HepG2 (cell line): Measurements from ENCODE around the gene TOMM40L. TPM values are rescaled to one million over a fixed set of nuclear protein-coding genes. Genes with fewer than 3 reads are reported as not detected.

Experiments used
- ATAC-seq: fragments of 200-7000 bp; cut with Tn5 transposase; 3 replicates; pipeline ENCODE4 v1.9.1; 2020; ENCODE audit warnings: mild to moderate bottlenecking, moderate library complexity
- BruUV-seq: library from RNA; stranded (reverse); fragments of 400-500 nt; replicated peaks from 2 replicates; lab custom pipeline; 2021; lab: Mats Ljungman, UMichigan
- CTCF ChIA-PET: fragments of 300-600 bp; formaldehyde crosslinking; extraction: SDS; loops from one replicate; lab custom pipeline; 2021; ENCODE audit warnings: low total read pairs, inconsistent platforms, low intra/inter-chr PET ratio; lab: Yijun Ruan, JAX
- POLR2A ChIA-PET: fragments of 350-600 bp; sonication (Branson Sonifier 250); formaldehyde crosslinking; loops from one replicate; lab custom pipeline; 2020; ENCODE audit warnings: antibody characterized with exemption, inconsistent platforms; lab: Yijun Ruan, JAX
- DNase-seq: peaks from one replicate; pipeline ENCODE4 v3.0.0-alpha.2; 2015; ENCODE audit warnings: low spot score
- FAIRE-seq: peaks from 3 replicates; lab custom pipeline; 2011; peaks lifted over from hg19 to GRCh38; lab: Jason Lieb, UNC
- H2AFZ ChIP-seq: one replicate; pipeline ENCODE4 v1.6.1; 2011; ENCODE audit warnings: low read length, inconsistent platforms
- H3K27ac ChIP-seq: fragments of 300-600 bp; 3 replicates; pipeline ENCODE4 v1.8.0; 2011; ENCODE audit warnings: mixed run types, mild to moderate bottlenecking, mixed read lengths, low read length, inconsistent platforms; ENCODE audit not compliant: insufficient read depth; ENCODE audit errors: extremely low read length
- H3K27me3 ChIP-seq, 2 experiments: fragments of 200-600 bp in 1 of 2; 2 replicates in 1 of 2; 3 replicates in 1 of 2; pipeline versions ENCODE4 v1.6.0 to v1.8.0; 2011; ENCODE audit warnings: low read length in 2 of 2, mild to moderate bottlenecking in 2 of 2, moderate library complexity in 2 of 2, inconsistent platforms in 1 of 2; ENCODE audit not compliant: insufficient read depth in 2 of 2, control insufficient read depth in 1 of 2
- H3K36me3 ChIP-seq, 2 experiments: fragments of 200-600 bp in 1 of 2; replicated peaks in 1 of 2; 2 replicates in 1 of 2; 3 replicates in 1 of 2; pipeline versions ENCODE4 v1.5.1 to v1.8.0; 2011; ENCODE audit warnings: low read length in 2 of 2, inconsistent platforms in 1 of 2; ENCODE audit not compliant: insufficient read depth in 2 of 2, control insufficient read depth in 1 of 2
- H3K4me1 ChIP-seq: 2 replicates; pipeline ENCODE4 v1.5.1; 2012; ENCODE audit warnings: low read length, inconsistent platforms; ENCODE audit not compliant: insufficient read depth
- H3K4me2 ChIP-seq: 2 replicates; pipeline ENCODE4 v1.6.0; 2011; ENCODE audit warnings: low read depth, low read length, inconsistent platforms
- H3K4me3 ChIP-seq, 3 experiments: fragments of 200-600 bp in 1 of 3; sonication (generic), shearing (Covaris generic) in 1 of 3; replicated peaks in 1 of 3; 2 replicates each; pipeline ENCODE4 v1.5.1; 2011 to 2016; ENCODE audit warnings: low read length in 3 of 3, inconsistent platforms in 2 of 3, low read depth in 2 of 3, mild to moderate bottlenecking in 2 of 3, control low read depth in 1 of 3, mixed read lengths in 1 of 3; ENCODE audit not compliant: insufficient read depth in 1 of 3
- H3K79me2 ChIP-seq: one replicate; pipeline ENCODE4 v1.6.1; 2011; ENCODE audit warnings: low read length, inconsistent platforms; ENCODE audit not compliant: insufficient read depth
- H3K9ac ChIP-seq: 2 replicates; pipeline ENCODE4 v1.6.0; 2011; ENCODE audit warnings: mild to moderate bottlenecking, low read depth, low read length, inconsistent platforms; ENCODE audit not compliant: insufficient read depth
- H3K9me3 ChIP-seq: 2 replicates; pipeline ENCODE4 v1.5.1; 2012; ENCODE audit warnings: mild to moderate bottlenecking, low read length
- H4K20me1 ChIP-seq: 2 replicates; pipeline ENCODE4 v1.6.0; 2011; ENCODE audit warnings: inconsistent platforms, mild to moderate bottlenecking, low read length, moderate library complexity; ENCODE audit not compliant: insufficient read depth
- DR1 ChIP-seq: sonication (generic); formaldehyde crosslinking; IDR thresholded peaks from 2 replicates; pipeline ENCODE4 v1.8.0; 2021; ENCODE audit warnings: mild to moderate bottlenecking, missing genetic modification reagents, inconsistent platforms
- NAIF1 ChIP-seq: sonication (generic); formaldehyde crosslinking; IDR thresholded peaks from 2 replicates; pipeline ENCODE4 v1.5.0; 2020; ENCODE audit warnings: mild to moderate bottlenecking, missing genetic modification reagents, borderline replicate concordance
- RFX5 ChIP-seq: IDR thresholded peaks from 2 replicates; pipeline ENCODE4 v1.6.1; 2011; ENCODE audit warnings: low read depth, low read length, improper control_type of control experiment
- YEATS4 ChIP-seq: sonication (generic); formaldehyde crosslinking; IDR thresholded peaks from 2 replicates; pipeline ENCODE4 v1.4.0; 2020; ENCODE audit warnings: missing genetic modification reagents, borderline replicate concordance
- ZZZ3 ChIP-seq: sonication (generic); formaldehyde crosslinking; IDR thresholded peaks from 2 replicates; pipeline ENCODE4 v1.4.0; 2020; ENCODE audit warnings: missing genetic modification reagents, mild to moderate bottlenecking, borderline replicate concordance
- WGBS: methylation state at CpG from one replicate; pipeline ENCODE4 v1.1.6; 2017; ENCODE audit warnings: low lambda C conversion rate; 5-methylcytosine and 5-hydroxymethylcytosine counted together
- in situ Hi-C: cut with HindIII; loops from 2 replicates; pipeline ENCODE4 v1.10.0; 2017; ENCODE audit warnings: low pct_unique_long_range_greater_than_20kb; ENCODE audit not compliant: extremely low pct_ligation_motif_present
- intact Hi-C: fragments of 100-400 bp; cut with micrococcal nuclease; formaldehyde crosslinking; loops from one replicate; pipeline ENCODE4 v1.10.0; 2022; ENCODE audit not compliant: unreplicated experiment
- polyA plus RNA-seq, 8 experiments: library from polyadenylated mRNA; depleted of rRNA in 3 of 8; stranded (reverse) in 7 of 8; unstranded in 1 of 8; fragments of >200 nt; fragmentation: Illumina TruSeq in 4 of 8; extraction: Trizol in 4 of 8; gene quantifications; 2 replicates each; pipeline versions ENCODE4 v1.2.1 to v1.2.3, GENCODE V29; 2011 to 2016; ENCODE audit warnings: low read depth in 4 of 8, missing spikeins in 1 of 8, mixed read lengths in 1 of 8; ENCODE audit not compliant: insufficient read depth in 1 of 8
- total RNA-seq, 5 experiments: library from RNA; depleted of rRNA; stranded (reverse); fragments of >200 nt; fragmentation: Illumina TruSeq; extraction: Trizol; gene quantifications; 2 replicates each; pipeline ENCODE4 v1.2.3, GENCODE V29; 2016; ENCODE audit warnings: low read depth in 1 of 5
- TF ChIP-seq, protein P1 (sequence below): sonication (generic); formaldehyde crosslinking; IDR thresholded peaks from 2 replicates; pipeline ENCODE4 v1.4.0; 2020; ENCODE audit warnings: missing genetic modification reagents
- TF ChIP-seq, protein P2 (sequence below): sonication (generic); formaldehyde crosslinking; IDR thresholded peaks from 2 replicates; pipeline ENCODE4 v1.5.0; 2020; ENCODE audit warnings: mild to moderate bottlenecking, missing genetic modification reagents
- TF ChIP-seq, protein P3 (sequence below): sonication (generic); formaldehyde crosslinking; IDR thresholded peaks from 2 replicates; pipeline ENCODE4 v1.4.0; 2020; ENCODE audit warnings: mild to moderate bottlenecking, missing genetic modification reagents
- TF ChIP-seq, protein P4 (sequence below): sonication (generic); formaldehyde crosslinking; IDR thresholded peaks from 2 replicates; pipeline ENCODE4 v1.5.1; 2020; ENCODE audit warnings: mild to moderate bottlenecking, missing genetic modification reagents, moderate library complexity

TOMM40L gene
- total and polyA plus RNA-seq, 2 of the 13 experiments (the other 11 are each of a cell fraction or from before 2014, with no cell fraction given), result 14.1 to 26.2 TPM

DNA sequence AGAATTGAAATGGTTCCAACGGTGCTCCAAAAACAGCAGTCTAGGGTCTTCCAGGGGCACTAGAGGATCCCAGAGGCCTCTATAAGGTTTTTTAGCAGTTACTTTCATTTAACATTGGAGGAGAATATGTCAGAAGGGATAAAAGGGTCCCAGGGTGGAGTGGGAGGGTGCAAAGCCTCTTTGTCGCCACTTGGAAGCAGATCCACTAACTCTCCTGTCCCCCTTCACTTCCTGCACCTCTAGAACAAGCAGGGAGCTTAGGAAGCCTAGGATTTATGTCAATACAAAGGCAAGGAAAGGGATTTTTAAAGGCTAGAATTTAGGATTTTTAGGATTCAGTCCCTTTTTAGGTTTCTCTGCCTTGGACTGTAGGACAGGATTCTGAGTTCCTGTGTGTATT, 41.0 kb downstream of the TOMM40L start:
- FAIRE-seq (no peak), ATAC-seq (no peak), DNase-seq (no peak)
- Histone ChIP-seq H3K27ac (no peak overlapping the region), H3K9ac (no peak overlapping the region), H3K4me2 (no peak overlapping the region), H3K4me3 (no peak overlapping the region), H3K27me3 (no peaks in the 10 kb centered on the region; a peak in 1 of 5 replicates), H2AFZ (no peak overlapping the region), H3K4me1 (peaks cover under 1% of the 10 kb centered on the region; the same call in 1 of the 2 replicates), H3K9me3 (no peaks in the 10 kb centered on the region), H4K20me1 (no peaks in the 10 kb centered on the region), H3K36me3 (no peaks in the 10 kb centered on the region), H3K79me2 (no peaks in the 10 kb centered on the region)
- CTCF ChIA-PET, result no interaction called here
- in situ Hi-C loops (no loop called here), intact Hi-C loops (no loop called here)
- 72% methylated on average over 2 of the region's 2 CpGs for WGBS
- POLR2A ChIA-PET, result interaction anchor here (1.4 kb wide), 1 partner anchor 28 kb away, joined by 3 read pairs; no protein-coding TSS in a partner anchor
- no TSS peak for BruUV-seq
- TF ChIP-seq, protein P1, sequence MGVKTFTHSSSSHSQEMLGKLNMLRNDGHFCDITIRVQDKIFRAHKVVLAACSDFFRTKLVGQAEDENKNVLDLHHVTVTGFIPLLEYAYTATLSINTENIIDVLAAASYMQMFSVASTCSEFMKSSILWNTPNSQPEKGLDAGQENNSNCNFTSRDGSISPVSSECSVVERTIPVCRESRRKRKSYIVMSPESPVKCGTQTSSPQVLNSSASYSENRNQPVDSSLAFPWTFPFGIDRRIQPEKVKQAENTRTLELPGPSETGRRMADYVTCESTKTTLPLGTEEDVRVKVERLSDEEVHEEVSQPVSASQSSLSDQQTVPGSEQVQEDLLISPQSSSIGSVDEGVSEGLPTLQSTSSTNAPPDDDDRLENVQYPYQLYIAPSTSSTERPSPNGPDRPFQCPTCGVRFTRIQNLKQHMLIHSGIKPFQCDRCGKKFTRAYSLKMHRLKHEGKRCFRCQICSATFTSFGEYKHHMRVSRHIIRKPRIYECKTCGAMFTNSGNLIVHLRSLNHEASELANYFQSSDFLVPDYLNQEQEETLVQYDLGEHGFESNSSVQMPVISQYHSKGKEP (CRISPR knock-in tag), result no peak
- TF ChIP-seq, protein P2, sequence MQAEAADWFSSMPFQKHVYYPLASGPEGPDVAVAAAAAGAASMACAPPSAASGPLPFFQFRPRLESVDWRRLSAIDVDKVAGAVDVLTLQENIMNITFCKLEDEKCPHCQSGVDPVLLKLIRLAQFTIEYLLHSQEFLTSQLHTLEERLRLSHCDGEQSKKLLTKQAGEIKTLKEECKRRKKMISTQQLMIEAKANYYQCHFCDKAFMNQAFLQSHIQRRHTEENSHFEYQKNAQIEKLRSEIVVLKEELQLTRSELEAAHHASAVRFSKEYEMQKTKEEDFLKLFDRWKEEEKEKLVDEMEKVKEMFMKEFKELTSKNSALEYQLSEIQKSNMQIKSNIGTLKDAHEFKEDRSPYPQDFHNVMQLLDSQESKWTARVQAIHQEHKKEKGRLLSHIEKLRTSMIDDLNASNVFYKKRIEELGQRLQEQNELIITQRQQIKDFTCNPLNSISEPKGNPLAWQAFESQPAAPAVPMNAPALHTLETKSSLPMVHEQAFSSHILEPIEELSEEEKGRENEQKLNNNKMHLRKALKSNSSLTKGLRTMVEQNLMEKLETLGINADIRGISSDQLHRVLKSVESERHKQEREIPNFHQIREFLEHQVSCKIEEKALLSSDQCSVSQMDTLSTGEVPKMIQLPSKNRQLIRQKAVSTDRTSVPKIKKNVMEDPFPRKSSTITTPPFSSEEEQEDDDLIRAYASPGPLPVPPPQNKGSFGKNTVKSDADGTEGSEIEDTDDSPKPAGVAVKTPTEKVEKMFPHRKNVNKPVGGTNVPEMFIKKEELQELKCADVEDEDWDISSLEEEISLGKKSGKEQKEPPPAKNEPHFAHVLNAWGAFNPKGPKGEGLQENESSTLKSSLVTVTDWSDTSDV (CRISPR knock-in tag), result no peak
- no peak for TF ChIP-seq ZZZ3 (CRISPR knock-in tag)
- TF ChIP-seq, protein P3, sequence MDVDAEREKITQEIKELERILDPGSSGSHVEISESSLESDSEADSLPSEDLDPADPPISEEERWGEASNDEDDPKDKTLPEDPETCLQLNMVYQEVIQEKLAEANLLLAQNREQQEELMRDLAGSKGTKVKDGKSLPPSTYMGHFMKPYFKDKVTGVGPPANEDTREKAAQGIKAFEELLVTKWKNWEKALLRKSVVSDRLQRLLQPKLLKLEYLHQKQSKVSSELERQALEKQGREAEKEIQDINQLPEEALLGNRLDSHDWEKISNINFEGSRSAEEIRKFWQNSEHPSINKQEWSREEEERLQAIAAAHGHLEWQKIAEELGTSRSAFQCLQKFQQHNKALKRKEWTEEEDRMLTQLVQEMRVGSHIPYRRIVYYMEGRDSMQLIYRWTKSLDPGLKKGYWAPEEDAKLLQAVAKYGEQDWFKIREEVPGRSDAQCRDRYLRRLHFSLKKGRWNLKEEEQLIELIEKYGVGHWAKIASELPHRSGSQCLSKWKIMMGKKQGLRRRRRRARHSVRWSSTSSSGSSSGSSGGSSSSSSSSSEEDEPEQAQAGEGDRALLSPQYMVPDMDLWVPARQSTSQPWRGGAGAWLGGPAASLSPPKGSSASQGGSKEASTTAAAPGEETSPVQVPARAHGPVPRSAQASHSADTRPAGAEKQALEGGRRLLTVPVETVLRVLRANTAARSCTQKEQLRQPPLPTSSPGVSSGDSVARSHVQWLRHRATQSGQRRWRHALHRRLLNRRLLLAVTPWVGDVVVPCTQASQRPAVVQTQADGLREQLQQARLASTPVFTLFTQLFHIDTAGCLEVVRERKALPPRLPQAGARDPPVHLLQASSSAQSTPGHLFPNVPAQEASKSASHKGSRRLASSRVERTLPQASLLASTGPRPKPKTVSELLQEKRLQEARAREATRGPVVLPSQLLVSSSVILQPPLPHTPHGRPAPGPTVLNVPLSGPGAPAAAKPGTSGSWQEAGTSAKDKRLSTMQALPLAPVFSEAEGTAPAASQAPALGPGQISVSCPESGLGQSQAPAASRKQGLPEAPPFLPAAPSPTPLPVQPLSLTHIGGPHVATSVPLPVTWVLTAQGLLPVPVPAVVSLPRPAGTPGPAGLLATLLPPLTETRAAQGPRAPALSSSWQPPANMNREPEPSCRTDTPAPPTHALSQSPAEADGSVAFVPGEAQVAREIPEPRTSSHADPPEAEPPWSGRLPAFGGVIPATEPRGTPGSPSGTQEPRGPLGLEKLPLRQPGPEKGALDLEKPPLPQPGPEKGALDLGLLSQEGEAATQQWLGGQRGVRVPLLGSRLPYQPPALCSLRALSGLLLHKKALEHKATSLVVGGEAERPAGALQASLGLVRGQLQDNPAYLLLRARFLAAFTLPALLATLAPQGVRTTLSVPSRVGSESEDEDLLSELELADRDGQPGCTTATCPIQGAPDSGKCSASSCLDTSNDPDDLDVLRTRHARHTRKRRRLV (CRISPR knock-in tag), result no peak
- TF ChIP-seq YEATS4, result no peak
- no peak for TF ChIP-seq RFX5
- TF ChIP-seq NAIF1 (CRISPR knock-in tag), result no peak
- TF ChIP-seq DR1 (CRISPR knock-in tag), result no peak
- TF ChIP-seq, protein P4, sequence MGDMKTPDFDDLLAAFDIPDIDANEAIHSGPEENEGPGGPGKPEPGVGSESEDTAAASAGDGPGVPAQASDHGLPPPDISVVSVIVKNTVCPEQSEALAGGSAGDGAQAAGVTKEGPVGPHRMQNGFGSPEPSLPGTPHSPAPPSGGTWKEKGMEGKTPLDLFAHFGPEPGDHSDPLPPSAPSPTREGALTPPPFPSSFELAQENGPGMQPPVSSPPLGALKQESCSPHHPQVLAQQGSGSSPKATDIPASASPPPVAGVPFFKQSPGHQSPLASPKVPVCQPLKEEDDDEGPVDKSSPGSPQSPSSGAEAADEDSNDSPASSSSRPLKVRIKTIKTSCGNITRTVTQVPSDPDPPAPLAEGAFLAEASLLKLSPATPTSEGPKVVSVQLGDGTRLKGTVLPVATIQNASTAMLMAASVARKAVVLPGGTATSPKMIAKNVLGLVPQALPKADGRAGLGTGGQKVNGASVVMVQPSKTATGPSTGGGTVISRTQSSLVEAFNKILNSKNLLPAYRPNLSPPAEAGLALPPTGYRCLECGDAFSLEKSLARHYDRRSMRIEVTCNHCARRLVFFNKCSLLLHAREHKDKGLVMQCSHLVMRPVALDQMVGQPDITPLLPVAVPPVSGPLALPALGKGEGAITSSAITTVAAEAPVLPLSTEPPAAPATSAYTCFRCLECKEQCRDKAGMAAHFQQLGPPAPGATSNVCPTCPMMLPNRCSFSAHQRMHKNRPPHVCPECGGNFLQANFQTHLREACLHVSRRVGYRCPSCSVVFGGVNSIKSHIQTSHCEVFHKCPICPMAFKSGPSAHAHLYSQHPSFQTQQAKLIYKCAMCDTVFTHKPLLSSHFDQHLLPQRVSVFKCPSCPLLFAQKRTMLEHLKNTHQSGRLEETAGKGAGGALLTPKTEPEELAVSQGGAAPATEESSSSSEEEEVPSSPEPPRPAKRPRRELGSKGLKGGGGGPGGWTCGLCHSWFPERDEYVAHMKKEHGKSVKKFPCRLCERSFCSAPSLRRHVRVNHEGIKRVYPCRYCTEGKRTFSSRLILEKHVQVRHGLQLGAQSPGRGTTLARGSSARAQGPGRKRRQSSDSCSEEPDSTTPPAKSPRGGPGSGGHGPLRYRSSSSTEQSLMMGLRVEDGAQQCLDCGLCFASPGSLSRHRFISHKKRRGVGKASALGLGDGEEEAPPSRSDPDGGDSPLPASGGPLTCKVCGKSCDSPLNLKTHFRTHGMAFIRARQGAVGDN (CRISPR knock-in tag), result no peak
